Thoracic aorta (tissue), 2 donors: ENCODE measurements around the gene MSN. TPM values are rescaled to one million over a fixed set of nuclear protein-coding genes. Genes with fewer than 3 reads are reported as not detected.

ENCODE experiments used
- ATAC-seq: fragments of 150-250 bp; one replicate; pipeline ENCODE4 v1.8.0; 2017; ENCODE audit warnings: low read depth; ENCODE audit not compliant: insufficient number of reproducible peaks, low FRiP score
- DNase-seq: peaks from one replicate; pipeline ENCODE4 v3.0.0-alpha.2; 2020; ENCODE audit warnings: low spot score
- H3K27ac ChIP-seq, 2 donors: fragments of 200-600 bp; sonication (generic); 1 replicate in 1 of 2; 2 replicates in 1 of 2; pipeline ENCODE4 v1.5.1; 2016; ENCODE audit warnings: mild to moderate bottlenecking in 2 of 2, moderate library complexity in 2 of 2
- H3K27me3 ChIP-seq: fragments of 200-600 bp; sonication (generic); replicated peaks from 2 replicates; pipeline ENCODE4 v1.6.0; 2016; ENCODE audit warnings: mild to moderate bottlenecking; ENCODE audit not compliant: insufficient read depth
- H3K36me3 ChIP-seq: fragments of 200-600 bp; sonication (generic); one replicate; pipeline ENCODE4 v1.5.1; 2016
- H3K4me1 ChIP-seq, 2 donors: fragments of 200-600 bp; sonication (generic); 1 replicate in 1 of 2; 2 replicates in 1 of 2; pipeline versions ENCODE4 v1.5.1 to v1.6.0; 2016; ENCODE audit warnings: low read depth in 2 of 2, mild to moderate bottlenecking in 1 of 2; ENCODE audit not compliant: control insufficient read depth in 1 of 2
- H3K4me3 ChIP-seq: fragments of 200-600 bp; sonication (generic); 2 replicates; pipeline ENCODE4 v1.5.1; 2016; ENCODE audit warnings: mild to moderate bottlenecking
- H3K9me3 ChIP-seq: fragments of 200-600 bp; sonication (generic); 2 replicates; pipeline ENCODE4 v1.5.1; 2016
- total RNA-seq, 2 donors: library from RNA; depleted of rRNA; stranded (reverse); fragments of >200 nt; gene quantifications; one replicate each; pipeline versions ENCODE4 v1.1.0 to v1.2.3, GENCODE V29; 2016
- TF ChIP-seq, protein P1 (sequence below): fragments of 200-600 bp; sonication (generic); IDR thresholded peaks from one replicate; pipeline ENCODE4 v1.5.1; 2019; ENCODE audit warnings: antibody characterized with exemption

Gene MSN
- total RNA-seq, 2 donors from 2014 or later = 365 to 428 TPM

DNA sequence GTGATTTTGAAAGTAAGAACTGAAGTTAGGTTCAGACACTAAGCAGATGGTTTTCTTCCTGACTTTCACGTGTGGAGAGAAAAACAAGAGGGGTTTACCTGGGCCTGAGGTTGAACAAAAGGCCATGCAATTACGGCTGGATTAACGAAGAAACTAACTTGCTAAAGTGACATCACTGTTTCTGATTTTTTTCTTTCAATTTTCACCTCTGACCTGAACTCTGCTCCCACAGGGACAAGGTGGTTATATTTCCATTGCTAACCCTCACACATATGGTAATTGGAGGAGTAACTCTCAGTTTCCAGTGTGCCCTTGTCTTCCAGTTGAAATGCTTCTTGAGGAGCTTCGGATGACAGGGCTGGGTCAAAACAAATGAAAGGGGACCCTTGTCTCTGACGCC, 38.0 kb downstream of the MSN start:
- no peaks in the 10 kb centered on the region for H3K36me3 ChIP-seq
- DNase-seq = no peak
- TF ChIP-seq, protein P1, sequence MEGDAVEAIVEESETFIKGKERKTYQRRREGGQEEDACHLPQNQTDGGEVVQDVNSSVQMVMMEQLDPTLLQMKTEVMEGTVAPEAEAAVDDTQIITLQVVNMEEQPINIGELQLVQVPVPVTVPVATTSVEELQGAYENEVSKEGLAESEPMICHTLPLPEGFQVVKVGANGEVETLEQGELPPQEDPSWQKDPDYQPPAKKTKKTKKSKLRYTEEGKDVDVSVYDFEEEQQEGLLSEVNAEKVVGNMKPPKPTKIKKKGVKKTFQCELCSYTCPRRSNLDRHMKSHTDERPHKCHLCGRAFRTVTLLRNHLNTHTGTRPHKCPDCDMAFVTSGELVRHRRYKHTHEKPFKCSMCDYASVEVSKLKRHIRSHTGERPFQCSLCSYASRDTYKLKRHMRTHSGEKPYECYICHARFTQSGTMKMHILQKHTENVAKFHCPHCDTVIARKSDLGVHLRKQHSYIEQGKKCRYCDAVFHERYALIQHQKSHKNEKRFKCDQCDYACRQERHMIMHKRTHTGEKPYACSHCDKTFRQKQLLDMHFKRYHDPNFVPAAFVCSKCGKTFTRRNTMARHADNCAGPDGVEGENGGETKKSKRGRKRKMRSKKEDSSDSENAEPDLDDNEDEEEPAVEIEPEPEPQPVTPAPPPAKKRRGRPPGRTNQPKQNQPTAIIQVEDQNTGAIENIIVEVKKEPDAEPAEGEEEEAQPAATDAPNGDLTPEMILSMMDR = no peak
- H3K27ac ChIP-seq = peak overlapping the region; percentile 79 to 93
- no peak for ATAC-seq
- H3K4me3 ChIP-seq = no peak overlapping the region
- peaks cover 36 to 71% of the 10 kb centered on the region in 2 donors for H3K4me1 ChIP-seq
- H3K9me3 ChIP-seq = no peaks in the 10 kb centered on the region
- H3K27me3 ChIP-seq = no peaks in the 10 kb centered on the region

DNA sequence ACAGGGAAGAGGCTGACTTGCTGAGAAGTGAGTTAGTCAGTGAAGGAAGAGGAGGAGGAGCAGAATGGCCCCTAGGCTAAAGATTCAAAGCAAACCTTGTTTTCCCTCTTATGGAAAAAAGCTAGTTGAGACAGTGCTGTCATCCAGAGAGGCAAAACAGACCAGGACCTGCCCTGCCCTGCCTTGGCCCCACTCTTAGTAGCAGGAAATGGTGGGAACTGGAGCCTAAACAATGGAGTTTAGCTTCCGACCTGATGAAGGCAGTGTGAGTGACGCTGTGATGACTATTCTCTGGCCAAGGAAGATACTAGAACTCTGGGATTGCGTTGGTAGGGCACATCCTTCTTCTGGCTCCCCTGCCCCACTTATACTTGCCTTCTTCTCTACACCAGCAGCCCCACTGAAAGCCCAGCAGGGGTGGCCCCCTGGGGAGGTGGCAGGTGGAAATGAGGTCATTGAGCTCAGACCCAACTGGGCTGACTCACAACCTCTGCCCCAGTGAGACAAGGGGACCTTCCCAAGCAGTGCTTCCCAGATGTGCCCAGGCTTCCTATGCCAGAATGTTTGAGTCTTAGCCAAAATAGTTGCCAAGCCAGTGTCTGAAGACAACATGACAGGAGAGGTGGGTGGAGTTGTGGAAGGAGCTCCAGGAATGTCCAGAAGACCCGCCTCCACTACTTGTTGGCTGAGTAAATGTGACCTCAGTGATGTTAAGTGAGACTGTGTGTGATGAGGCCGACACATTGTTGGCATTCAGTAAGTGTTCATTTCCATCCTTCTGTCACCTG, 38.8 kb downstream of the MSN start:
- Histone ChIP-seq H3K4me3 (no peak overlapping the region), H3K9me3 (no peaks in the 10 kb centered on the region), H3K27me3 (no peaks in the 10 kb centered on the region), H3K27ac (peak overlapping the region; percentile 79 to 93), H3K4me1 (peaks cover 32 to 63% of the 10 kb centered on the region in 2 donors), H3K36me3 (no peaks in the 10 kb centered on the region)
- peak; percentile 83 for ATAC-seq
- DNase-seq = peak; percentile 40
- TF ChIP-seq, protein P1 = no peak

DNA sequence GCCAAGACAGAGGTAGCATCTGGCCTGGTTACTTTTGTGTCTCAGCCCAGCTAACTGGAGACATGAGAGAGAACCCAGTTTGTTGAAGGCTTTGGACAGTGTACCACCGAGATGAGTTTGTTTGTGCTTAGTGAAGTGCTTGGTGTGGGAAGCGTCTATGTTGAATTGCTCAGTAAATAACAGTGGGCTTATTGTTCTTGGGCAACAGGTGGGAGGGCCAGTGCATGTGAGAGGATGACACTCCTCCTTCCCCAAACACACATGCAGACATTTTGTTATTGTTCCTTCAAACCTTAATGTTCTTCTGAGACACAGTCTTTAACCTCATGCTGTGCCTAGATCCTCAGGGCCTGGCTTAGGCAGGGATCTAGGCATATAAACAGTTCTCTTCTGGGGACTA, 39.7 kb downstream of the MSN start:
- DNase-seq (no peak), ATAC-seq (no peak)
- Histone ChIP-seq H3K4me3 (no peak overlapping the region), H3K4me1 (peaks cover 32 to 54% of the 10 kb centered on the region in 2 donors), H3K9me3 (no peaks in the 10 kb centered on the region), H3K36me3 (no peaks in the 10 kb centered on the region), H3K27ac (peak overlapping the region; percentile 79 to 93), H3K27me3 (no peaks in the 10 kb centered on the region)
- TF ChIP-seq, protein P1 = no peak

DNA sequence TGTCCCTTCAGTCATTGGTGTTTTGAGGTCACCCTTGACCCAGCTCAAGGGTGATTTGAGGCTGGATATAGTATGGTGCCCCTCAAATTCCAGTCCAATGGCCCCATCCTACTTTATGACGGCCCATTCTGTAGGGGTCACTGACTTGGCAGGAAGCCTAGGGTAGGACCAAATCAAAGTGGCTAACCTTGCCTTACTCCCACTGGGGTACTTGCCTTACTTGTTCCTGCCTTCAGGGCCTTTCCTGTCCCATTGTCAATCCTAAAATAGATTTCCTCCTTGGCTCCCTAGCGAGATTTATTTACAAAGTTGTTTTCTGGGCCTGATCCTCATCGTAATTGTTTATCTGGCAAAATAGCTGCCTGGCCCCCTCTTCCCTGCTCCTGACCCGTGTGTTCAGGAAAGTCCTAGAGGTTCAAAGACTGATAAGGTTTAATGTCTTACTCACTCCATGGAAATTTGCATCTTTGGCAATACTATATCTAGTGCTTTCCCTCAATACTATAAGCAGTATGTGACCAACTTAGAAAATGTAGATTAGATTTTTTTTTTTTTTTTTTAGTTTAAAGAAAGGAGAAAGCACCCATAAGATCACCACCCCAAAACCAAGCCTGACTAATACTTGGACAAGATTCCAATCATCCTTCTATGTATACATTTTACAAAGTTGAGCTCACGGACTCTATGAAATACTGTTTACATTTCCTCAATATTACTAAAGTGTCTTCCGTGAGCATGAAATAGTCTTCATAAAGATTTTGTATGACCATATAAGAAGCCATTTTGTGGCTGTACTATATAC, 44.8 kb downstream of the MSN start:
- TF ChIP-seq, protein P1 = no peak
- Histone ChIP-seq H3K27ac (no peak overlapping the region), H3K4me3 (no peak overlapping the region), H3K9me3 (no peaks in the 10 kb centered on the region), H3K27me3 (no peaks in the 10 kb centered on the region), H3K4me1 (peaks cover 0 to 39% of the 10 kb centered on the region in 2 donors), H3K36me3 (peaks cover 2% of the 10 kb centered on the region)
- no peak for ATAC-seq
- no peak for DNase-seq

DNA sequence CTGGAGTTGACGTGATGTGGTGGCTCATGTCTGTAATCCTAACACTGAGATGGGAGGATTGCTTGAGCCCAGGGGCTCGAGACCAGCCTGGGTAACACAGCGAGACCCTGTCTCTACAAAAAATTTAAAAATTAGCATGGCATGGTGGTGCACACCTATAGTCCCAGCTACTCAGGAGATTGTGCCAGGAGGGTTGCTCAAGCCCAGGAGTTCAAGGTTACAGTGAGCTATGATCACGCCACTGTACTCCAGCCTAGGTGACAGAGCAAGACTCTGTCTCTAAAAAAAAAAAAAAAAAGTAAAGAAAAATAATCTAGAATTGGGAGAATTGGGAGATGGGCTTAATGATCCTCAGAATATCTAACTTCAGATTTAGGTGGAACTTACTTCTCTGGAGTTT, 51.1 kb downstream of the MSN start:
- H3K27me3 ChIP-seq = no peaks in the 10 kb centered on the region
- no peak for DNase-seq
- no peak for ATAC-seq
- TF ChIP-seq, protein P1 = no peak
- no peak overlapping the region for H3K27ac ChIP-seq
- no peaks in the 10 kb centered on the region for H3K9me3 ChIP-seq
- no peak overlapping the region for H3K4me3 ChIP-seq
- peaks cover 8% of the 10 kb centered on the region for H3K36me3 ChIP-seq
- peaks cover 10 to 32% of the 10 kb centered on the region in 2 donors for H3K4me1 ChIP-seq
